HG03460 (cell line): ENCODE results near the gene ADAM19.

Experiments
- ATAC-seq: cut with Tn5 transposase; IDR thresholded peaks from one replicate; pipeline ENCODE4 v1.9.1; 2021; ENCODE audit not compliant: unreplicated experiment

Gene ADAM19

DNA sequence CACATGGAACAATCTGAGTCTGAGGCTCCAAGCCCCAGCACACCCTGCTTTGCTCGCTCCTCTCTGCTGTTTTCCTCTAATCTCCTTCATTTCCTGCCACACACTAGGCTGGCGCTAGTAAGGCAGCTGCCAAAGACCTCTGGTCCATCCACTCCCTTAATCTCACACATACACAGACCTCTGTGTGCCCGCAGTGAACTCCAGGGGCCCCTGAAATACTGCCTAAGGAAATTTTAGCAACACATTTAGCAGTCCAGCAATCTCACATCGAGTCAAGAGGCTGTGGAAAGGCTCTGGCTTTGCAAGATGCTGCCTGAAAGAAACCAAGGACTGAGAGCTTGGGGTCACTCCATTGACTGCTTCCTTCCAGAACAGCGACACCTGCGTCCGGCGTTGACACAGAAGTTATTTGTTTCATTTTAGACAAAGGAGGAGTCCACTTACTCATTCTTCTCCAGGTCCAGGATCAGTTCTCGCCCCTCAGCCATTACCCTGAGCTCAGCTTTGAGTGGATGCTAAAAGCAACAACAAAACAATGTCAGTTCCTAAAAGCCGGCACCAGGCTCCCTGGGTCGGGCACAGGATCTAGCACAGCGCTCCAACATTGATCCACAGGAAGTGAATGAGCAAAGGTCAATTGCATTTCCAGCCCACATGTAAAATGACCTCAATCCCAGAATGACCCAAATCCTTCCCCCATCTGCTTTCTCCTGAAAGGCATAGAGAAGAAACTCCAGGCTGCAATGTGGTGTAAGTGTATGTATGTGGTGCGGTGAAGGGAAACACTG is 11.5 kb downstream of the ADAM19 start:
- no peak for ATAC-seq

DNA sequence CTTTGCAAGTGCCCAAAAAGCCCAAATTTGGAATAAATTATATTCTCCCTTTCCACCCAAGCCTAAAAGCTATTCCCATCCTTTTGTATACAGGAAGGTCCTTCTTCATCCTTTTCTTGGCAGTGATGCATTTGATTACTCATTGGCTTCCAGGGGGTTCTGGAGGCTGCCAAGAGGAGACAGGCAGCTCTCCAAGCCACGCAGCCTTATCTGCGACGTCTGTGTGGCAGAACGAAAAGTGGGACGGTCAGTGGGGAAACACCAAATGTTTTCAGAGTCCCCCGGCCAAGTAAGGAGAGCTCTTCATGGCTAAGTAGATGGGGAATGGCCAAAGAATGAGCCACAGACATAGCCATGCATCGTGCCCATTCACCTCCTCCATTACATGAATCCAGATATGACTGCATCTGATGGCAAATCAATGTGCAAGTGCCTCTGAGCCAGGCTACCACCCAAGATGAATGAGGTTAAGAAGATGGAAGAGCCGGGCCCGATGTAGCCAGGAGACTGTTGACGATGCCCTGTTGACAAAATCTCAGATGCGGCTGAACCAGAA is 12.1 kb downstream of the ADAM19 start:
- ATAC-seq: no peak

DNA sequence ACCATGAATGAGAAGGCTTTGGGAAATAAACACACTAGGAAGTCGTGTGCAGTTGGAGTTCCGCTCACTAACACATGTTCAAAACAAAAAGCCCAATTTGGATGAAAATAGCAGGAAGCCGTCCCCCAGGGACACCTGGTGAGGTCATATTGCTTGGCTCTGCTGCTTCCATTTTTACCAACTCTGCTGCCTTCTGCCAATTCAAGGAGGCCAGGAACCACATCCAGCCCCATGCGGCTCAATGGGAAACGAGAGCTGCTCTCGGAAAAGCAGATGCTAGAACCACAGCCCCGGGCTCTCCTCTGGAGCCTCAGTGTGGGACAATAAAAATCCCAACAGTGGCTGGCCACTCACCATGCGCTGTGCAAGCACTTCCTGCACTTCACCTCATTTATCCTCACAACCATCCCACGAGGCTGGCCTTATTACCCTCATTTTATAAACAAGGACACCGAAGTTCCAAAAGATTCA is 13.4 kb downstream of the ADAM19 start:
- no peak for ATAC-seq

DNA sequence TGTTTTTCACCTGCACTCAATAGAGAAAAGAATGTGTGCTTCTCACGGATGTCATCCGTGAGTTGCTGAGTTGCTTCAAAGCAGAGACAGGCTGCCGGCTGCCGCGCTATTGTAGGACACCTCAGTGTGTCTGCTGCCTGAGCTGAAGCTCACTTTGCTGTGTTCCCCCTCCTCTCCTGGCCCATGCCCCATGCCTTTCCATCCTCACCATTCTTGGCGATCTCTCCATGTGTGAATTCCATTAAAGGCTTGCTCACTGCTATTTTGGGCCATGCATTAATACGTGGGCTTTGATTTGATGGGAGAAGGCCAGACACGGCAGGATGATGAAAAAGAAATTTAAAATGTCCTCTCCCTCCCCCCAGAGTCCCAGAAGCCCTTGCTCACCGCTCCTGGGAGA is 14.5 kb downstream of the ADAM19 start:
- ATAC-seq: no peak

DNA sequence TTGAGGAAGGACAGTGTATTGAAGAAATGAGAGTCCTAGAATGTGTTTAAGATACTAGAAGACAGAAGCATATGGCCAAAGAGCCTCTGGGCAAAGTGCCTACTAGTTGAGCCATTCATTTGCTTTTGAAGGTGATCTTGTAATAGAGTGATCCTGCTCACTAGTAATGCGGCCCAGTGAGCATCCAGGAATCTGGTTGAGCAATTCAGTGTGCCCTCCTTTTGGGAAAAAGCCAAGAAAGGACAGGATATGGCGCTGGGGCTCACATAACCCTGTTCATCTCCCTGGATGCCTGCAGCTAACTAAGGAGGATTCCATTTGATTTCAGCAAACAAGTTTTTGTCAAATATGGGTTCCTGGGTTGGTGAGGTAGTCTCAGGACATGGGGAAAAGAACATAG is 16.3 kb downstream of the ADAM19 start:
- no peak for ATAC-seq

DNA sequence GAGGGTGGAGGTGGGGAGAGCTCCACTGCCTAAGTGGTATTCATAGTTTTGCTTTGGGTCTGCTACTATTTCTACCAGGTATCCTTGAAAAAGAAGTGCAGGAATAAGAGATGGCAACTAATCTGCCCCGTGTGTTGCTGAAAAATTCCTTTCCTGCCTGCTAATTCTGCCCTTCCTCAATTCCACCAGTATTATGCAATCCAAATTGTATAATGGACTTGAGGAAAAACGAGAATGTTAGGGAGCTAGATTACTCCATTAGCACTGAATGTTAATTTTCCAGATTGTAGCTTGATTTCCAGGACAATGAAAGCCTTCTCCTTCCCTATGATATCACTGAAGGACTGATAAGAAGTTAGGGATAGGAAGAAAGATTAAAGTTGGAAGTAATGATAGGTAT is 16.9 kb downstream of the ADAM19 start:
- no peak for ATAC-seq

DNA sequence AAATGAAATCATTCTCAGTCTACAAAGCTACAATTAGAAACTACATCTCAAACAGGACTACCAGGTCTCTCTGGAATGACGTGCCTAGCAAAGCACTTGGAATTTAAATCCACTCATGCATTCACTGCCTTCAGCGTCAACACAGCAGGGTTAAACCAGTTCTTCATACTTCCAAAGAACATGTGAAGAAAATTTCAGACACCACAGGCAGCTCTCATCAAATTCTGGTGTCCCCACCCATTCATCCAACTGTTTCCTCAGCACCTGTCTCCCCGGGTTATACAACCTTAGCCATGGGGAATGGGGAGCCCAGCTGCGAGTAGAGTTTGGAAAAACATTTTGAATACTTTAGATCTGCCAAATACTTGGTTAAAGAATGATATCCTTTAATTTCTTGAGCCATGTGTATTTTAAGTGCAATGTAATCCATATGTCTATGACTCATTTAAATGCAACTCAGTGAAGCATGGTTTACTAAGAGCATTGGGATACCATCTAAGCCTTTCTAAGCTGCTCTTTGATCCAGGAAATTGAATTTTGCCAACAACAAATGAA is 17.5 kb downstream of the ADAM19 start:
- ATAC-seq: no peak

DNA sequence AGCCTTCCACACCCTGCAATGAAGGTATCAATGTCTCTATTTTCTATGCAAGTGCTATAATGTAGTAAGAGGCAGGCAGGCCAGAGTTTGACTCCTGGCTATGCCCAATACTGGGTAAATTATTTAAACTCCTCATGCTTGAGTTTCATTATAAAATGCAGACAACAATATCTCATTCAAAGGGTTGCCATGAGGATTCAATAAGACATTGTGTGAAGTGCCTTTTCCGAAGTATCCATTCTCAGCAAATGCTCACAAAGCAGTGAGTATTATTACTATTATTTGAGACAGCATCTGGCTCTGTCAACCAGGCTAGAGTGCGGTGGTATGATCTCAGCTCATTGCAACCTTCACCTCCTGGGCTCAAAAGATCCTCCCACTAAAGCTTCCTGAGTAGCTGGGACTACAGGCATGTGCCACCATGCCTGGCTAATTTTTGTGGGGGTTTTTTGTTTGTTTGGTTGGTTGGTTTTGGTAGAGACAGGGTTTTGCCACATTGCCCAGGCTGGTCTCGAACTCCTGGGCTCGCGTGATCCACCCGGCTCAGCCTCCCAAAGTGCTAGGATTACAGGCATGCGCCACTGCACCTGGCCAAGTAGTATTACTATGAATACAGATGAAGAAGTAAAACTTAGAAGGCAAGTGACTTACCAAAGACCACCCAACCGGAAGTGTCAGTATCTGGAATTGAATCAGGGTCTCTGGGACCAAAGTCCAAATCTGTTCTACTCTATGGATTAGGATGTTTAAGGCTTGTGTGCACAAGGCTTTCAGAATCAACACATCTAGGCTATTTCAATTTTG is 18.8 kb downstream of the ADAM19 start:
- ATAC-seq: no peak

DNA sequence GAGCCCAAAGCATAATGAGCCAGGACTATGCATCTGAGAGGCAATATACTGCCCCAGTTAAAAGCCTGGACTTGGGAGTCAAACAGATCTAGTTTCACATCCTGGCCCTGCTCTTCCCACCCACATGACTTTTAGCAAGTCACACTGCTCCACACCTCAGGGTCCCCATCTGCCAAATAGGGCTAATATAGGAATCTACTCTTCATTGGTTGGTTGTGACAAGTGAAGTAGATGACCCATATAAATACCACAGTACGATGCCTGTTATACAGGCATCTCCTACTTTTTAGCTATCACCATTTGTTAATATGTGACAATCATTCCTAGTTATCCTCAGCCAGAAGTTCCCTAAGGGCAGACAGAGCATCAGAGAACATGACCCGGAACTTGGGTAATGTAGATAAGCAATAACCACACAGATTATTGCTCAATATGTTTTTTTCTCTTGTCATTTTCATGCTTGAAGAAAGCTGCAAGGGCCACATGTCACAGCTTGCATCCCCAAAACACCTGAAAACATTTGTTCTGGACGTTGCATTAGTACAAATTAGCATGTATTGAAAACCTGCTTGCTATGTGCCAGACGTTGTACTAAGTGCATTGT is 20.4 kb downstream of the ADAM19 start:
- ATAC-seq: no peak

DNA sequence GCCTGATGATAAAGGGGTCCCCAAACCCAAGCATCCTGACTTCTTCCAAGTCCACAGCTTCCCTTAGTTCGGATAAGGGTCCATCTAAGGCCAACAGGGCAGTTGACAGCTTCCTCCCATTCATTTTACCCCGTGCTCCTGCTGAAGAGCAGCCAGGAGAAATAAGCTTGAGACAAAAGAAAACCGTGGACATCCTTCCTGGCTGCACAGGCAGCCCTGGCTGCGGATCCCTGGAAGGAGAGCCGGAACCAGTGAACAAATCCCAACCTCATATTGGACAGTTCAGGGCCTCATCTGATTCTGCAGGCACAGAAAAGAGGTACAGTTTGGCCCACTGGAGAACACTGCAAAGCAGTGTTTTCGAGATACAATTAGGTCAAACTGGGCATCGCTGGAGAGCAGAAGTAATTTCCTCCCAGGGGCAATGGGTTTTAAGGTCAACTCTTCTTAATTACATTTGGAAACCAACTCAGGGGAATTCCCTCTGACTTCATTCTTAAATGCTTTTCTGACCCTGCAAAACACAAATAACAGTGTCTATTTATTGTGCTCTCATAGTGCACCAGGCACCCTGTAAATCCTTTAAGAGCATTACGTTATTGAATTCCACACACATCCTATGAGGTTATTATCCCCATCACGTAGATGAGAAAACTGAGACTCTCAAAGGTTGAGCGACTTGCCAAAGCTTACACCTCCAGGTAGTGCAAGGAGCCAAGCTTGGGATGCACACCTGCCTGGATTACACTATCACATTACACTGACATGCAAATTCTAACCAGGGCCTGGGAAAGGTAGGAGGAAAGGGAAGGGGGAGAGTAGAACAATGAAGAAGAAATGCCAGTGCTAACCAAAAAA is 21.2 kb downstream of the ADAM19 start:
- ATAC-seq: no peak

DNA sequence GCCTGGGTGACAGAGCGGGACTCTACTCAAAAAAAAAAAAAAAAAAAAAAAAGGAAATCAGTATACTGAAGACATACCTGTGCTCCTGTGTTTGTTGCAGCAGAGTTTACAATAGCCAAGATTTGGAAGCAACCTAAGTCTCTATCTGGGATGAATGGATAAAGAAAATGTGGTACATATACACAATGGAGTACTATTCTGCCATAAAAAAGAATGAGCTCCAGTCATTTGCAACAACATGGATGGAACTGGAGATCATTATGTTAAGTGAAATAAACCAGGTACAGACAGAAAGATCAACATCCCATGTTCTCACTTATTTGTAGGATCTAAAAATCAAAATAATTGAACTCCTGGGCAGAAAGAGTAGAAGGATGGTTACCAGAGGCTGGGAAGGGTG is 22.9 kb downstream of the ADAM19 start:
- no peak for ATAC-seq

DNA sequence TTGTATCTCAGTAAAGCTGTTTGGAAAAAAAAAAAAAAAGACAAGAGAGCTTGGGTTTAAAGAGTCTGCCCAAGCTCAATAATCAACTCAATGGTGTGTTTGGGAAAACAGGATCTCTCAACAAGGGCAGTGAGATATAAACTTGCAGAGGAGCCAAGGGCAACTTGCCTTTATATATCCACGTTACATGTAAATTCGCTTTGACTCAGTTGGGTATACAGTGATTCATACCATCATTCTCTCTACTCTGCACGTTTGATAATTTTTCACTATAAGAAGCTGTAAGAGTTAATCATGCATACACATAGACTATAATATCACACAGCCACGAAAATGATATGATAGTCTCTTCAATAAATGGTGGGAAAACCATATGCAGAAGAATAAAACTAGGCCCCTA is 24.9 kb downstream of the ADAM19 start:
- no peak for ATAC-seq

DNA sequence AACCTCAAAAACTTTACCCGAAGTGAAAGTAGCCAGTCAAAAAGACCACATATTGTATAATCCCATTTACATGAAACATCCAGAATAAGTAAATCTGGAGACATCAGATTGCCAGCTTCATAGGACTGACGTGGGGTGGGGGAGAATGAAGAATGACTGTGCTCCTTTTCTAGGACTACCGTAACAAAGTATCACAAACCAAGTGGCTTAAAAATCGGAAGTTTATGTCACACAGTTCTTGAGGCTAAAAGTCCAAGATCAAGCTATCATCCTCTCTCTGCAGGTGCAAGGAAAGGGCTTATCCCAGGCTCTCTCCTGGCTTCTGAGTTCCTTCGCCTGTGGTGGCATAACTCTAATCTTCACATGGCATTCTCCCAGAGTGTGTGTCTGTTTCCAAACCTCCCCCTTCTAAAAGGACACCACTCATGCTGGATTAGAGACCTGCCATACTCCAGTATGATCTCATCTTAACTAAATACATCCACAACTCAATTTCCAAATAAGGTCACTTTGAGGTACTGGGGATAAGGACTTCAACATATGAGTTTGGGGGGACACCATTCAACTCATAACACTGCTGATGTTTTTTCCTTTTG is 25.5 kb downstream of the ADAM19 start:
- ATAC-seq: no peak

DNA sequence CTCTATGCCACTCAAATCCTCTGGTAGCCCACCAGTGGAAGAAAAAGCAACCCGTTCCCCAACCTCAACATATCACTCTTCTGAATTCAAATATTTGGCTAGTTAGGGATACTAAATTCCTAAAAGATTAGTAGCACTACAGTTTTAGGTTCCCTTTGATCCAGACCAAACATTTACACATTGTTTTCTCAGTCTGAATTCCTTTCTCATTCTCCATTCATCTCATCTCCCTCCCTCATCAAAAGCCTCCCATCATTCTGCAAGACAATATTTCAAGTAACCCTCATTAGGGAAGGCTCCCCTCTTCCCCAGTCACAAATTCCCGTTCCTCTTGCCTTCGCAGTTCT is 26.3 kb downstream of the ADAM19 start:
- ATAC-seq: no peak

DNA sequence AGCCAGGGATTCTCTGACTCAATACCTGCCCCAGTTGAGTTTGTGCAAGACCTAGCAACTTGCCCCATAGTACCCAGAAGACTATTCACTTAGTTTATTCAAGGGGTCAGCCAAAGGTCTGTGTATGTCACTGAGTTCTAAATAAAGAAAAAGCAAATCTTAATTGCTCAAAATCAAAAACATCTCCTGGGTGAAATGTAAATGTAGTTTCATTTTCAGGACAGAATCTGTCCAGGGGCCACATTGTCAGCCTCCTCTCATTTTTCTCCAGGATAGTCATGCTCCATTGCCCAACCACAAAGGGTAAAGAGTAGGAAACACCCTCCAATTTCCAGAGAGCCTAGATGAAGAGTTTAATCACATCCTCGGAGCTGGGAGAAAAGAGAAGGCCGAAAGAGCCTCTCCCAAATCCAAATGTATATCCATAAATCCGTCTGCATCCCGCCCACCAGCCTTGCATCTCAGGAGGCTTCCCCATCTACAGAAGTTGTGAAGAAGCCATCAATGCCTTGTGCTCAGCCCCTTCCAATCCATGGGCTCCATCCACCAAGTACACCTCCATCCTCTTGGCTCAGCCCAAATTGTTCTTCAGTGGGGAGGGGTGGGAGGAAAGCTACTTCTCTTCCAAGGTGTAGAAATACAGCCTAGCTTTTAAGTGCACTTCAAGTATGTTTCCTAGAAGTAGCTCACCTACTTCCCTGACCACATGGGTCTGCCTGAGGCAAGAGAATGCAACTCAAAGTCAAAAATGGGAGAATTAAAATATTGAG is 26.9 kb downstream of the ADAM19 start:
- no peak for ATAC-seq

DNA sequence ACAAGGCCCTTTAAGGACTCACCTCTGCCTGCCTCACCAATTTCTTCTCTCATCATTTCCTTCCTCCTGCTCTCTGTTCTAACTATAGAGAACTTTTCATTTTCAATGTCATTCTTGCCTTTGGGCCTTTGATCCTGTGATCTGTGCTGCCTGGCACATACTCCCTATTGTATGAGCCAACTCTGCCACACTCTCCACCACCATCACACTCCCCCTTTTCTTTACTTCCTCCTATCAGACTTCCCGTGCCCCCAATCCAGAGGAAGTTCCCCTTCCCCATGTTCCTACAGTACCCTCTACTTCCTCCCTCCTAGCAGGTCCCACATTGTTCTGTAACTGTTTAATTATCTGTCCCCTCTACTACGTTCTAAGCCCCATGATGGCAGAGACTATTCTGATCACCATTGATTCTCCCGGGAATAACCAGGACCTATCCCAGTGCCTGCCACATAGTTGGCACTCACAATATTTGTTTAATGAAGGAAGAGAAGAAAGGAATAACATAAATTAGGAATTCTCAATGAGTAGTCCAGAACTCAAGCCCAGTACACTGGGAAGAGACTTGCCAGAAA is 27.5 kb downstream of the ADAM19 start:
- ATAC-seq: no peak

DNA sequence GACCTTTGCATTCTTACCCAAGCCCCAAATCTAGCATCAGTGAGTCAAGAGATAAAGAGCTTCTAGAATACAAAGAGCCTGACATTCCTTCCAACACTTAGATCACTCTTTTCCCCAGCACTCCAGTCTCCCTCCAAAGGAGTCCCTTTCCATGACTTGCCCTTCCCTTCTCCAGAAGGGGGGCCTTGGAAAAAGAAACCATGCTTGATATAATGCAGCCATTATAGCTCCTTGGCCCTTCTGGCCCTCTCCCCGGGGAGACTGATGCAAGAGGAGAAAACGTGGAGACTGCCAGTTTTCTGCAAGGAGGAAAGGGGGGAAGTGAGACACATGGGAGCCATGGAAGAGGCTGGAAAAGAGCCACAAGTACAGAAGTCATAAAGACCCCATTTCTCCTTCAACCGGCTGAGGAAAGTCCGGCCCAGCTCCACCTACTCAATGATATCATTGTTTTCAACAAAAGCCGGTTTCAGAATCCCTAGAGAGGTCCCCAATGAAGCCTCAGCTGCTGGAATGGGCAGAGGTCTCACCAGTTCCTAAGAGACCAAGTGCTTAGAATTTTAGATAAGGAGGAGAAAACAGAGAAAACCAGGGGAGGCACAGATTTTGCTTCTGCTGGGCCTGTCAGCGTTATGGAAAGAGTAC is 29.0 kb downstream of the ADAM19 start:
- no peak for ATAC-seq

DNA sequence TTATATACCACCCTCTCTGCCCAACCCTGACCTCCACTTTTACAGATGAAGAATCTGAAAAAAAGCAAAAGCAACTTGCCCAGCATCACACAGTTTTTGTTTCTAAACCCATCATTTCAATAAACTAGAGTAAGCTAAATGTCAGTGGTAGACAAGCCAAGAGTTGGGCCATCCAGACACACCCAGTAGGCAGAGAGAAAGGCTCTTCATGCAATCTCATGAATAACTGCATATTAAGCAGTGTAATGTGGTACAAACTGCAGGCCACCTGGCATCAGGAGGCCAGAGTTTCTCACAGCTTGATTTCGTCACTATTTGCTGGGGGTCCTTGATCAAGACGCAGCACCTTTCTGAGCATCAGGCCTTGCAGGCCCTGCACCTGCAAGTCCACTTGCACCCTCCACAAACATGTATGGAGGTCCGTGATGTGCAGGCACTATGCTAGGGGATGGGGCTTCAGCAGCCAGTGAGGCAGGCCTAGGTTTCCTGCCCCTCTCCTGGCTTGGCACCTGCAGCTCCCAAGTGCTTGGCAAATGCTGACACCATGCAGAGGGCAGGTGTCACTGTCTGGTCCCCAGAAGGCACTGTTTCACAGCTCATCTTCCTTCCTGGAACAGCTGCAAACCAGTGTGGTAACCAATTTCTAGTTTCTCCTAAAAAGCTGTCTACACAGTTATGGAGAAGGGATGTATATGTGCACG is 29.8 kb downstream of the ADAM19 start:
- ATAC-seq: no peak
